LNCaP clone FGC (cell line): Measurements from ENCODE around the gene SLC35E4.

ENCODE experiments used
- DNase-seq: peaks from one replicate; pipeline ENCODE4 v3.0.0-alpha.2; 2011; ENCODE audit warnings: low read depth
- H3K4me3 ChIP-seq: 2 replicates; pipeline ENCODE4 v1.5.1; 2011; ENCODE audit warnings: mild to moderate bottlenecking, low read depth, low read length, control low read depth
- TF ChIP-seq, protein P1 (sequence below): IDR thresholded peaks from 2 replicates; pipeline ENCODE4 v1.5.1; 2012; ENCODE audit warnings: mild to moderate bottlenecking; ENCODE audit not compliant: control insufficient read depth, insufficient read depth; ENCODE audit errors: extremely low read depth

Gene SLC35E4

DNA sequence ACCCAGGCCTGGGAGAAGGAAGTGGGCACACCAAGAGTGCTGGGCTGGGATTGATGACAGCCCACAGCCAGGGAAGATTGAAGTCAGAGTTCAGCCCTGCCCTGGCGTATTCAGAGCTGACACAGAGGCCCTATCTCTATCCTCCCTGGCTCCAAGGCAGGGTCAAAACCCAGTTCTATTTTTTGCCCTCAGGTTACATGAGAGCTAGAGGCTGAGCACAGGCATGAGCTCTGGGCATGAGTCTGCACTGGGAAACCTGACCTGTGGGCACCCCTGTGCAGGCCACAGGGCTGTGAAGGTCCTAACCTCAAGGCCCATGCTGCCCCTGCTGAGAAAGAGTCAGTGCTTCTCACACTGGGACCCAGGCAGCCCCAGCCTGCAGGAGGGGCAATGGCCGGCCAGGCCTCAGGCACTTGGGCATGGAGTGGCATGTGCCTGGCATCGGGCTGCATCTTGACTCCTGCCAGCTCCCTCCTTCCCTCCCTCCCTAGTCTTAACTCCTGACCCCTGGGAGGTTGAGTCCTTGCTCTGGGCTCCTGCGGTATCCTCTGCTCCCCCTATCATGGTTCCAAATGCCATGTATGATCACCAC, 5.4 kb downstream of the SLC35E4 start:
- TF ChIP-seq, protein P1, sequence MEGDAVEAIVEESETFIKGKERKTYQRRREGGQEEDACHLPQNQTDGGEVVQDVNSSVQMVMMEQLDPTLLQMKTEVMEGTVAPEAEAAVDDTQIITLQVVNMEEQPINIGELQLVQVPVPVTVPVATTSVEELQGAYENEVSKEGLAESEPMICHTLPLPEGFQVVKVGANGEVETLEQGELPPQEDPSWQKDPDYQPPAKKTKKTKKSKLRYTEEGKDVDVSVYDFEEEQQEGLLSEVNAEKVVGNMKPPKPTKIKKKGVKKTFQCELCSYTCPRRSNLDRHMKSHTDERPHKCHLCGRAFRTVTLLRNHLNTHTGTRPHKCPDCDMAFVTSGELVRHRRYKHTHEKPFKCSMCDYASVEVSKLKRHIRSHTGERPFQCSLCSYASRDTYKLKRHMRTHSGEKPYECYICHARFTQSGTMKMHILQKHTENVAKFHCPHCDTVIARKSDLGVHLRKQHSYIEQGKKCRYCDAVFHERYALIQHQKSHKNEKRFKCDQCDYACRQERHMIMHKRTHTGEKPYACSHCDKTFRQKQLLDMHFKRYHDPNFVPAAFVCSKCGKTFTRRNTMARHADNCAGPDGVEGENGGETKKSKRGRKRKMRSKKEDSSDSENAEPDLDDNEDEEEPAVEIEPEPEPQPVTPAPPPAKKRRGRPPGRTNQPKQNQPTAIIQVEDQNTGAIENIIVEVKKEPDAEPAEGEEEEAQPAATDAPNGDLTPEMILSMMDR: no peak
- no peak overlapping the region for H3K4me3 ChIP-seq
- DNase-seq: no peak

DNA sequence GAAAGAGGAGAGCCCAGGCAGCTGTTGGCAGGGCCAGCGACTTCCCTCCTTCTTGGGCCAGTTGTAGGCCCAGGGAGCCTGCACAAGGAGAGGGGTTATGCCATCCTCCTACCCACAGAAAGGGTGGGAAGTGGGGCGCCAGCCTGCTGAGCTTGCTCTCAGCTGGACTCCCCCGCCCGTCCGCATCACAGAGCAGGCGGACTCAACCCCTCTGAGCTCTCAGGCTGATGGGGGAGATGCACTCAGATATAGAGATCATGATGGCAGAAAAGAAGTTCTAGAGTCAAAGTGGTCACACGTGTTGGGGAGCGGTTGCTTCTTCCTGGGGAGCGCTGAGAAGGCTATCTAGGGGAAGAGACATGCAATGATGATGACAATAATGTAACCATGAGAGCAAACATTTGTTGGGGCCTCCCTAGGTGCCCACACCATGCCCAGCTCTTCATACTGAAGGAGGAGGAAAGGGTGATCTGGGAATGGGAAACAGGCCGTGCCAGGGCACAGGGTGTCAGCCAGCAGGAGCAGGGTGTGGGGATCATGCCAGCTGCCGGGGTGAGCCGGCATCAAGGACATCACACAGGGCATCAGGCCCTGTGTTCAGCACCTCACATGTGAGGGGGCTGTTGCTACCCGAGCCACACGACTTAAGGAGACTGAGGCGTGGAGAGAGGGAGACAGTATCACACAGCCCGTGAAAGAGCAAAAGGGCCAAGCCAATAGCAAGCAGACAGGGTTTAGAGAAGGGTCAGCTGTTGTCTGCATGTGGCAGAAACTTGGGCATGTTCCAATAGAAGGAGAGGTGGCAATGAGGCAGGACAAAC, 7.7 kb downstream of the SLC35E4 start:
- H3K4me3 ChIP-seq: no peak overlapping the region
- DNase-seq: no peak
- TF ChIP-seq, protein P1: no peak

DNA sequence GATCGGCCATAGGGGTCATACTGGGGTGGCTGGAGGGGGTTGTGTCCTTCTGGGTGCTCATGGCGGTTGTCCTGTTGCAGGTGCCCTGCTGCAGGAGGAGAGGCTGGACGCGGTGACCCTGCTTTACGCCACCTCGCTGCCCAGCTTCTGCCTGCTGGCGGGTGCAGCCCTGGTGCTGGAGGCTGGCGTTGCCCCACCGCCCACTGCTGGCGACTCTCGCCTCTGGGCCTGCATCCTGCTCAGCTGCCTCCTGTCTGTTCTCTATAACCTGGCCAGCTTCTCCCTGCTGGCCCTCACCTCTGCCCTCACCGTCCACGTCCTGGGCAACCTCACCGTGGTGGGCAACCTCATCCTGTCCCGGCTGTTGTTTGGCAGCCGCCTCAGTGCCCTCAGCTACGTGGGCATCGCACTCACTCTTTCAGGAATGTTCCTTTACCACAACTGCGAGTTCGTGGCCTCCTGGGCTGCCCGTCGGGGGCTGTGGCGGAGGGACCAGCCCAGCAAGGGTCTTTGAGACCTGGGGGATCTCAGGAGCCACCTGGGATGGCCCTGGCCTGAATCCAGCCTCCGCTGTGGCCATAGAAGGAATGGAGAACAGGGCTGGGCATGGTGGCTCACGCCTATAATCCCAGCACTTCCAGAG, 11.1 kb downstream of the SLC35E4 start:
- TF ChIP-seq, protein P1: no peak
- no peak overlapping the region for H3K4me3 ChIP-seq
- DNase-seq: no peak

DNA sequence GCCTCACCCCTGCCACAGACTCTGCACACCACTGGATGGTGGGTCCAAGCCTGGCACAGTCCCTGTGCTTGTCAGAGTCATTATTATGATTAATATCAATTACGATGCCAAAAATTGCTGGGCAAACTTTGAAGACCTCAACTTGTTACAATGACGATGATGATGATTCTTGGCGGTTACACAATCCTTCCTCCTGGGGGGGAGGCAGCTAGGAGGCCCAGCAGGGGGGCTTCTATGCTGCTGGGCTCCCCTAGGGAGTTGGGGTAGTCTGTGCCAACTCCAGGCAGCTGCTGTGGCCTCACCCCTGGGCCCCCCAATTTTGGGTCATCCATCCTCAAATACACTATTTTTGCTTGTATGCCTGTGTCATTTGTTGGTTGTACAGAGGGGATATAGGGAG, 12.0 kb downstream of the SLC35E4 start:
- TF ChIP-seq, protein P1: no peak
- no peak for DNase-seq
- no peak overlapping the region for H3K4me3 ChIP-seq

DNA sequence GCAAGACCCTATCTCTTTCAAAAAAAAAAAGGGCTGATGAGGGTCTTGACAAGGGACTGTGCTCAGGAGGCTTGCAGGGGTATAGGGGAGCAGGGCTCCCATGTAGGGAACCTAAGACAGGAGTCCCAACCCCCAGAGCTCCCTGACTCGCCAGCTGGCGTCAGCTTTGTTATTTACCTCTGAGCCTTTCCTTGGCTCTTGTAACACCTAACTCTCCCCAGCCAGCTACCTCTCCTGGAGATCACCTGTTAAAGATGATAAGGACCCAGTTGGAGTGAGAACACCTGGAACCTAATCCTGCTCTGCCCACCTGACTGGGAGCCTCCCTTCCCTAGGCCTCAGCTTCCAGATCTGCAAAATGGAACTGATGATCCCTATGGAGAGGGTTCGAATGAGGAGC, 13.2 kb downstream of the SLC35E4 start:
- no peak for DNase-seq
- TF ChIP-seq, protein P1: no peak
- H3K4me3 ChIP-seq: no peak overlapping the region

DNA sequence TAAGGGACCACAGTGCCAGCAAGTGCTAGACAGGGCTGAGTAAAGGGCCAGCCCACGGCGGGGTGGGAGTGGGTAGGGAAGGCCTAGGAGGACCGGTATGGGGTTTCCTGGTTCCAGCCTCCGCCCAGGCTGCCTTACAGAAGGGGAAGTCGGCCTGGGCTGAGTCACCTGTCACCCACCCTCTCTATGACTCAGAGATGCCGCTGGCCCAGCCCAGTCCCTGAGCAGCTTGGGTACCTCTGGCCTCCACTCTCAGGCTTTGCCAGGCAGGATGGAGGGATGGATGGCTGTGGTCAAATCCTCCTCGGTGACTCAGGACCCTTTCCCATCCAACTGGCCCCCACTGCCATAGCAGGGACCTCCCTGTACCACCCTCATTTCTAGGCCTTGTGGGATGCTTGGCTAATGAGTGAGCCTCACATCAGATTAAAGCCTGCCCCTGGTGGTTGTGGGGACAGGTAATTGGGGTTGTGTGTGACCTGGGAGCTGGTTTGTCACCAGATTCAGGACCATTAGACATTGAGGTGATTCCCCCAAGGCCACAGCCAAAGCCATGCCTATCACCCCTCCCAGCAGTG, 13.9 kb downstream of the SLC35E4 start:
- TF ChIP-seq, protein P1: no peak
- no peak overlapping the region for H3K4me3 ChIP-seq
- no peak for DNase-seq
